NCI-H1436 (cell line): ENCODE results near the gene PCAT7.
"Not testable (repeated sequence)": the region's sequence is repeated elsewhere in the genome, so short reads cannot be mapped to it uniquely, and the experiment has no call there.

Source experiments
- DNase-seq: peaks from one replicate; lab custom pipeline; 2025; lab: John Stamatoyannopoulos, UW

Gene PCAT7

GRCh38 chr9:94554439-94555331 is at the start of gene PCAT7:
TSS of gene PCAT7 (plus strand) at chr9:94555083.
- peak; percentile 86 for DNase-seq

- DNase-seq: not testable (repeated sequence)
Observed at GRCh38 chr9:94506370-94506769, 48.5 kb upstream of the PCAT7 start.

- DNase-seq: no peak
Observed at GRCh38 chr9:94507531-94508258, 47.2 kb upstream of the PCAT7 start.

GRCh38 chr9:94511134-94511954 is 43.5 kb upstream of the PCAT7 start:
- no peak for DNase-seq

GRCh38 chr9:94511955-94512265 is 43.0 kb upstream of the PCAT7 start:
- no peak for DNase-seq

- no peak for DNase-seq
Observed at GRCh38 chr9:94514722-94515121, 40.2 kb upstream of the PCAT7 start.

GRCh38 chr9:94517254-94517653 is 37.6 kb upstream of the PCAT7 start:
- no peak for DNase-seq

- DNase-seq: no peak
Observed at GRCh38 chr9:94525396-94526035, 29.4 kb upstream of the PCAT7 start.

GRCh38 chr9:94526271-94526670 is 28.6 kb upstream of the PCAT7 start:
- no peak for DNase-seq

GRCh38 chr9:94526951-94527350 is 27.9 kb upstream of the PCAT7 start:
- DNase-seq: no peak

GRCh38 chr9:94528886-94529285 is 26.0 kb upstream of the PCAT7 start:
- no peak for DNase-seq

- no peak for DNase-seq
Observed at GRCh38 chr9:94533155-94533554, 21.7 kb upstream of the PCAT7 start.

GRCh38 chr9:94533601-94534000 is 21.3 kb upstream of the PCAT7 start:
- no peak for DNase-seq

GRCh38 chr9:94534901-94535300 is 20.0 kb upstream of the PCAT7 start:
- no peak for DNase-seq

- no peak for DNase-seq
Observed at GRCh38 chr9:94538908-94539307, 16.0 kb upstream of the PCAT7 start.

- not testable (repeated sequence) for DNase-seq
Observed at GRCh38 chr9:94544335-94544734, 10.5 kb upstream of the PCAT7 start.

- no peak for DNase-seq
Observed at GRCh38 chr9:94545940-94546339, 8.9 kb upstream of the PCAT7 start.

GRCh38 chr9:94553029-94553938 is 1.6 kb upstream of the PCAT7 start:
- DNase-seq: no peak

- DNase-seq: no peak
Observed at GRCh38 chr9:94554078-94554438, 825 bp upstream of the PCAT7 start.

GRCh38 chr9:94557376-94557775 is 2.5 kb downstream of the PCAT7 start:
- no peak for DNase-seq

GRCh38 chr9:94560237-94560636 is 5.4 kb downstream of the PCAT7 start:
- no peak for DNase-seq
